HCT116 (cell line): ENCODE data around the gene NUBPL. TPM values are rescaled to one million over a fixed set of nuclear protein-coding genes. Genes with fewer than 3 reads are reported as not detected.

Experiments used
- ATAC-seq: fragments of 200-7000 bp; cut with Tn5 transposase; 2 replicates; pipeline ENCODE4 v1.9.1; 2020; ENCODE audit warnings: mild to moderate bottlenecking, moderate library complexity
- BruUV-seq: library from RNA; stranded (reverse); fragments of 400-500 nt; replicated peaks from 2 replicates; lab custom pipeline; 2021; lab: Mats Ljungman, UMichigan
- CTCF ChIA-PET: fragments of 300-600 bp; sonication (Branson Sonifier 250); formaldehyde crosslinking; loops from one replicate; lab custom pipeline; 2021; ENCODE audit warnings: antibody characterized with exemption; lab: Charles Lee
- POLR2A ChIA-PET: fragments of 300-600, 350-600 bp; sonication (Branson Sonifier 250); formaldehyde crosslinking; loops from one replicate; lab custom pipeline; 2021; ENCODE audit warnings: antibody characterized with exemption; lab: Charles Lee
- RAD21 ChIA-PET, 2 experiments: fragments of 300-600 bp; sonication (Branson Sonifier 250); formaldehyde crosslinking; loops; one replicate each; lab custom pipeline; 2023; ENCODE audit warnings: low total read pairs in 2 of 2; ENCODE audit not compliant: uncharacterized antibody in 2 of 2, unreplicated experiment in 2 of 2, low non-redundant PET in 1 of 2; lab: Charles Lee
- DNase-seq: peaks from one replicate; pipeline ENCODE4 v3.0.0-alpha.2; 2010; ENCODE audit warnings: low read depth, low spot score
- H2AFZ ChIP-seq: fragments of 200-600 bp; shearing (Covaris generic), sonication (generic); 2 replicates; pipeline ENCODE4 v1.6.1; 2017; ENCODE audit warnings: low read depth, mixed run types, mixed read lengths, antibody characterized with exemption, low read length; ENCODE audit not compliant: poor library complexity, severe bottlenecking
- H3K27ac ChIP-seq: 2 replicates; pipeline ENCODE4 v1.5.1; 2012; ENCODE audit warnings: low read depth, low read length
- H3K27me3 ChIP-seq: fragments of 200-600 bp; sonication (generic); 2 replicates; pipeline ENCODE4 v1.6.1; 2016; ENCODE audit warnings: mixed run types, low read length, mixed read lengths; ENCODE audit not compliant: insufficient read depth
- H3K36me3 ChIP-seq, 2 experiments: fragments of 200-500 bp in 1 of 2; fragments of 200-600 bp in 1 of 2; sonication (Bioruptor generic) in 1 of 2; sonication (generic) in 1 of 2; 2 replicates each; pipeline versions ENCODE4 v1.5.1 to v1.6.1; 2014 to 2016; ENCODE audit warnings: low read length in 2 of 2, inconsistent platforms in 1 of 2, mixed read lengths in 1 of 2, mixed run types in 1 of 2; ENCODE audit not compliant: insufficient read depth in 2 of 2, control insufficient read depth in 1 of 2
- H3K4me1 ChIP-seq, 2 experiments: fragments of 200-600 bp in 1 of 2; sonication (generic) in 1 of 2; 2 replicates each; pipeline versions ENCODE4 v1.5.1 to v1.6.1; 2012 to 2017; ENCODE audit warnings: low read length in 2 of 2, inconsistent platforms in 1 of 2, mild to moderate bottlenecking in 1 of 2, mixed read lengths in 1 of 2, mixed run types in 1 of 2, moderate library complexity in 1 of 2; ENCODE audit not compliant: insufficient read depth in 2 of 2, control insufficient read depth in 1 of 2
- H3K4me2 ChIP-seq: fragments of 200-600 bp; sonication (generic); 2 replicates; pipeline ENCODE4 v1.6.1; 2017; ENCODE audit warnings: mixed run types, low read length, mixed read lengths
- H3K4me3 ChIP-seq, 2 experiments: fragments of 200-600 bp in 1 of 2; sonication (generic) in 1 of 2; replicated peaks in 1 of 2; 2 replicates each; pipeline ENCODE4 v1.5.1; 2011 to 2016; ENCODE audit warnings: low read length in 2 of 2, control low read depth in 1 of 2, low read depth in 1 of 2, mild to moderate bottlenecking in 1 of 2, mixed read lengths in 1 of 2, mixed run types in 1 of 2
- H3K79me2 ChIP-seq: fragments of 200-600 bp; sonication (generic); 2 replicates; pipeline ENCODE4 v1.6.1; 2017; ENCODE audit warnings: mild to moderate bottlenecking, mixed run types, low read length, moderate library complexity, mixed read lengths; ENCODE audit not compliant: insufficient read depth
- H3K9ac ChIP-seq: fragments of 200-600 bp; sonication (generic); 2 replicates; pipeline ENCODE4 v1.6.1; 2016; ENCODE audit warnings: low read length, mixed read lengths
- H3K9me2 ChIP-seq: fragments of 200-600 bp; sonication (generic), shearing (Covaris generic); 2 replicates; pipeline ENCODE4 v1.6.1; 2017; ENCODE audit warnings: mixed run types, mild to moderate bottlenecking, moderate library complexity; ENCODE audit not compliant: insufficient read depth
- H3K9me3 ChIP-seq, 2 experiments: fragments of 200-500 bp in 1 of 2; fragments of 200-600 bp in 1 of 2; sonication (Bioruptor generic) in 1 of 2; sonication (generic) in 1 of 2; 2 replicates each; pipeline ENCODE4 v1.6.1; 2014 to 2017; ENCODE audit warnings: low read length in 2 of 2, mixed read lengths in 2 of 2, inconsistent platforms in 1 of 2, low read depth in 1 of 2, mild to moderate bottlenecking in 1 of 2, mixed run types in 1 of 2, moderate library complexity in 1 of 2; ENCODE audit not compliant: control insufficient read depth in 1 of 2, insufficient read depth in 1 of 2
- H4K20me1 ChIP-seq: fragments of 200-600 bp; sonication (generic), shearing (Covaris generic); 2 replicates; pipeline ENCODE4 v1.6.1; 2017; ENCODE audit warnings: mixed run types, mild to moderate bottlenecking, moderate library complexity; ENCODE audit not compliant: insufficient read depth
- CBX3 ChIP-seq: IDR thresholded peaks from 2 replicates; pipeline ENCODE4 v1.6.1; 2012; ENCODE audit warnings: low read depth
- CEBPB ChIP-seq: IDR thresholded peaks from 2 replicates; pipeline ENCODE4 v1.6.1; 2012; ENCODE audit warnings: low read depth
- EGR1 ChIP-seq: IDR thresholded peaks from 2 replicates; pipeline ENCODE4 v1.6.1; 2012; ENCODE audit warnings: low read depth
- ELF1 ChIP-seq: IDR thresholded peaks from 2 replicates; pipeline ENCODE4 v1.6.1; 2012; ENCODE audit warnings: low read depth, borderline replicate concordance
- EZH2 ChIP-seq: fragments of 200-600 bp; sonication (generic); IDR thresholded peaks from 2 replicates; pipeline ENCODE4 v1.6.1; 2017; ENCODE audit warnings: antibody characterized with exemption, mixed run types
- EZH2phosphoT487 ChIP-seq: fragments of 200-600 bp; IDR thresholded peaks from 2 replicates; pipeline ENCODE4 v1.6.1; 2018; ENCODE audit warnings: antibody characterized with exemption, borderline replicate concordance
- FOSL1 ChIP-seq: IDR thresholded peaks from 2 replicates; pipeline ENCODE4 v1.6.1; 2012; ENCODE audit warnings: low read depth
- JUND ChIP-seq: IDR thresholded peaks from 2 replicates; pipeline ENCODE4 v1.6.1; 2012
- POLR2AphosphoS5 ChIP-seq: IDR thresholded peaks from 2 replicates; pipeline ENCODE4 v1.6.1; 2011; ENCODE audit warnings: mild to moderate bottlenecking, low read depth, low read length, moderate library complexity
- RAD21 ChIP-seq: IDR thresholded peaks from 2 replicates; pipeline ENCODE4 v1.6.1; 2012; ENCODE audit warnings: low read depth, mild to moderate bottlenecking
- SIN3A ChIP-seq: IDR thresholded peaks from 2 replicates; pipeline ENCODE4 v1.6.1; 2012; ENCODE audit warnings: low read depth
- SP1 ChIP-seq: IDR thresholded peaks from 2 replicates; pipeline ENCODE4 v1.6.1; 2012; ENCODE audit warnings: low read depth
- SRF ChIP-seq: IDR thresholded peaks from 2 replicates; pipeline ENCODE4 v1.6.1; 2012; ENCODE audit warnings: low read depth
- YY1 ChIP-seq: IDR thresholded peaks from 2 replicates; pipeline ENCODE4 v1.6.1; 2011; ENCODE audit warnings: low read length, low read depth, moderate library complexity, mild to moderate bottlenecking; ENCODE audit not compliant: insufficient replicate concordance; ENCODE audit errors: extremely low read depth
- ZNF274 ChIP-seq: fragments of 200-500 bp; sonication (Bioruptor generic); IDR thresholded peaks from 2 replicates; pipeline ENCODE4 v1.6.1; 2014; ENCODE audit warnings: mild to moderate bottlenecking, low read depth, low read length, inconsistent platforms
- intact Hi-C: fragments of 100-400 bp; cut with micrococcal nuclease; formaldehyde crosslinking; loops from 2 replicates; pipeline ENCODE4 v1.10.0; 2022
- total RNA-seq: library from RNA; stranded (reverse); gene quantifications from one replicate; pipeline ENCODE4 v1.2.1, GENCODE V29; 2021; ENCODE audit not compliant: unreplicated experiment
- TF ChIP-seq, protein P1 (sequence below): IDR thresholded peaks from 2 replicates; pipeline ENCODE4 v1.6.1; 2011; ENCODE audit warnings: mild to moderate bottlenecking, low read length, moderate library complexity; ENCODE audit not compliant: insufficient replicate concordance; ENCODE audit errors: extremely low read depth
- TF ChIP-seq, protein P2 (sequence below), 3 experiments: fragments of 200-600 bp in 1 of 3; sonication (generic) in 1 of 3; IDR thresholded peaks in 2 of 3; conservative IDR thresholded peaks in 1 of 3; 2 replicates each; pipeline ENCODE4 v1.5.1; 2012 to 2017; ENCODE audit warnings: low read depth in 2 of 3, low read length in 2 of 3, antibody characterized with exemption in 1 of 3, borderline replicate concordance in 1 of 3, control low read depth in 1 of 3, mild to moderate bottlenecking in 1 of 3, mixed read lengths in 1 of 3, mixed run types in 1 of 3, moderate library complexity in 1 of 3; ENCODE audit not compliant: insufficient read depth in 1 of 3
- TF ChIP-seq, protein P3 (sequence below): IDR thresholded peaks from 2 replicates; pipeline ENCODE4 v1.6.1; 2012
- TF ChIP-seq, protein P4 (sequence below): IDR thresholded peaks from 2 replicates; pipeline ENCODE4 v1.6.1; 2012

Gene NUBPL
- total RNA-seq, 1 experiment from 2014 or later: 11.3 TPM

DNA sequence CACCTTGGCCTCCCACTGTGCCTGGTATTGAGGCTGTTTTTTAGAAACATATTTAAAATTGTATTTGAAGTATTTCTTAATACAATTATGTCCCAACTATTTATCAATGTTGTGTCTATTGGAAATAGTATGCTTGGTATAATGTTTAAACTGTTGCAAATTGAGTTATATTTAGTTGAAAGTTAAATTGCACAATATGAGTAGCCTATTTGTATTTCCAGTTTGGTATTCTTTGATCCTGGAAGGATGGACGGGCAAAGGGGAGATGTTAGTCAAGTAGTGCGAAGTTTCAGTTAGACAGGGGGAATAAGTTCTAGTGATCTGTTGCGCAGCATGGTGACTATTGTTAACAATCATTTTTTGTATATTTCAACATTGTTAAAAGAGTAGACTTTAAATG, 111.5 kb downstream of the NUBPL start:
- no TSS peak for BruUV-seq
- no peaks in the 10 kb centered on the region for H3K79me2 ChIP-seq
- DNase-seq (no peak), ATAC-seq (no peak)
- no peak overlapping the region for H3K4me2 ChIP-seq
- H3K27ac ChIP-seq: no peak overlapping the region
- intact Hi-C loops: no loop called here
- ChIA-PET CTCF (no interaction called here), POLR2A (no interaction called here), RAD21 (no interaction called here)
- no peak overlapping the region for H2AFZ ChIP-seq
- no peaks in the 10 kb centered on the region for H3K36me3 ChIP-seq
- no peak overlapping the region for H3K4me3 ChIP-seq
- no peaks in the 10 kb centered on the region for H3K4me1 ChIP-seq
- H4K20me1 ChIP-seq: no peaks in the 10 kb centered on the region
- H3K9me2 ChIP-seq: no peaks in the 10 kb centered on the region
- H3K9me3 ChIP-seq: no peaks in the 10 kb centered on the region
- no peak for TF ChIP-seq YY1
- TF ChIP-seq, protein P1, sequence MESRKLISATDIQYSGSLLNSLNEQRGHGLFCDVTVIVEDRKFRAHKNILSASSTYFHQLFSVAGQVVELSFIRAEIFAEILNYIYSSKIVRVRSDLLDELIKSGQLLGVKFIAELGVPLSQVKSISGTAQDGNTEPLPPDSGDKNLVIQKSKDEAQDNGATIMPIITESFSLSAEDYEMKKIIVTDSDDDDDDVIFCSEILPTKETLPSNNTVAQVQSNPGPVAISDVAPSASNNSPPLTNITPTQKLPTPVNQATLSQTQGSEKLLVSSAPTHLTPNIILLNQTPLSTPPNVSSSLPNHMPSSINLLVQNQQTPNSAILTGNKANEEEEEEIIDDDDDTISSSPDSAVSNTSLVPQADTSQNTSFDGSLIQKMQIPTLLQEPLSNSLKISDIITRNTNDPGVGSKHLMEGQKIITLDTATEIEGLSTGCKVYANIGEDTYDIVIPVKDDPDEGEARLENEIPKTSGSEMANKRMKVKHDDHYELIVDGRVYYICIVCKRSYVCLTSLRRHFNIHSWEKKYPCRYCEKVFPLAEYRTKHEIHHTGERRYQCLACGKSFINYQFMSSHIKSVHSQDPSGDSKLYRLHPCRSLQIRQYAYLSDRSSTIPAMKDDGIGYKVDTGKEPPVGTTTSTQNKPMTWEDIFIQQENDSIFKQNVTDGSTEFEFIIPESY: no peak
- no peak for TF ChIP-seq ELF1
- TF ChIP-seq, protein P2, sequence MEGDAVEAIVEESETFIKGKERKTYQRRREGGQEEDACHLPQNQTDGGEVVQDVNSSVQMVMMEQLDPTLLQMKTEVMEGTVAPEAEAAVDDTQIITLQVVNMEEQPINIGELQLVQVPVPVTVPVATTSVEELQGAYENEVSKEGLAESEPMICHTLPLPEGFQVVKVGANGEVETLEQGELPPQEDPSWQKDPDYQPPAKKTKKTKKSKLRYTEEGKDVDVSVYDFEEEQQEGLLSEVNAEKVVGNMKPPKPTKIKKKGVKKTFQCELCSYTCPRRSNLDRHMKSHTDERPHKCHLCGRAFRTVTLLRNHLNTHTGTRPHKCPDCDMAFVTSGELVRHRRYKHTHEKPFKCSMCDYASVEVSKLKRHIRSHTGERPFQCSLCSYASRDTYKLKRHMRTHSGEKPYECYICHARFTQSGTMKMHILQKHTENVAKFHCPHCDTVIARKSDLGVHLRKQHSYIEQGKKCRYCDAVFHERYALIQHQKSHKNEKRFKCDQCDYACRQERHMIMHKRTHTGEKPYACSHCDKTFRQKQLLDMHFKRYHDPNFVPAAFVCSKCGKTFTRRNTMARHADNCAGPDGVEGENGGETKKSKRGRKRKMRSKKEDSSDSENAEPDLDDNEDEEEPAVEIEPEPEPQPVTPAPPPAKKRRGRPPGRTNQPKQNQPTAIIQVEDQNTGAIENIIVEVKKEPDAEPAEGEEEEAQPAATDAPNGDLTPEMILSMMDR (IDR thresholded peaks at IDR 0.05 in 2 of 3, conservative IDR thresholded peaks at IDR 0.05 in 1 of 3; ENCODE audit: borderline replicate concordance in 1 of 3, insufficient read depth in 1 of 3, low read depth in 2 of 3, low read length in 2 of 3): no peak
- no peak for TF ChIP-seq EZH2
- no peak for TF ChIP-seq RAD21
- no peak for TF ChIP-seq EGR1
- TF ChIP-seq JUND: no peak
- TF ChIP-seq SIN3A: no peak
- no peak for TF ChIP-seq SRF
- no peak for TF ChIP-seq EZH2phosphoT487
- TF ChIP-seq, protein P3, sequence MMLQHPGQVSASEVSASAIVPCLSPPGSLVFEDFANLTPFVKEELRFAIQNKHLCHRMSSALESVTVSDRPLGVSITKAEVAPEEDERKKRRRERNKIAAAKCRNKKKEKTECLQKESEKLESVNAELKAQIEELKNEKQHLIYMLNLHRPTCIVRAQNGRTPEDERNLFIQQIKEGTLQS: no peak
- TF ChIP-seq CBX3: no peak
- no peak for TF ChIP-seq FOSL1
- no peak for TF ChIP-seq SP1
- TF ChIP-seq CEBPB: no peak
- no peak for TF ChIP-seq ZNF274
- TF ChIP-seq POLR2AphosphoS5: no peak
- TF ChIP-seq, protein P4, sequence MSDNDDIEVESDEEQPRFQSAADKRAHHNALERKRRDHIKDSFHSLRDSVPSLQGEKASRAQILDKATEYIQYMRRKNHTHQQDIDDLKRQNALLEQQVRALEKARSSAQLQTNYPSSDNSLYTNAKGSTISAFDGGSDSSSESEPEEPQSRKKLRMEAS: no peak
- H3K27me3 ChIP-seq: no peaks in the 10 kb centered on the region
- H3K9ac ChIP-seq: no peak overlapping the region
